ENCODE results near the gene SLAMF9. TPM values are rescaled to one million over a fixed set of nuclear protein-coding genes. Genes with fewer than 3 reads are reported as not detected.

Gene SLAMF9
- total RNA-seq, 4 donors from 2014 or later = not detected

DNA sequence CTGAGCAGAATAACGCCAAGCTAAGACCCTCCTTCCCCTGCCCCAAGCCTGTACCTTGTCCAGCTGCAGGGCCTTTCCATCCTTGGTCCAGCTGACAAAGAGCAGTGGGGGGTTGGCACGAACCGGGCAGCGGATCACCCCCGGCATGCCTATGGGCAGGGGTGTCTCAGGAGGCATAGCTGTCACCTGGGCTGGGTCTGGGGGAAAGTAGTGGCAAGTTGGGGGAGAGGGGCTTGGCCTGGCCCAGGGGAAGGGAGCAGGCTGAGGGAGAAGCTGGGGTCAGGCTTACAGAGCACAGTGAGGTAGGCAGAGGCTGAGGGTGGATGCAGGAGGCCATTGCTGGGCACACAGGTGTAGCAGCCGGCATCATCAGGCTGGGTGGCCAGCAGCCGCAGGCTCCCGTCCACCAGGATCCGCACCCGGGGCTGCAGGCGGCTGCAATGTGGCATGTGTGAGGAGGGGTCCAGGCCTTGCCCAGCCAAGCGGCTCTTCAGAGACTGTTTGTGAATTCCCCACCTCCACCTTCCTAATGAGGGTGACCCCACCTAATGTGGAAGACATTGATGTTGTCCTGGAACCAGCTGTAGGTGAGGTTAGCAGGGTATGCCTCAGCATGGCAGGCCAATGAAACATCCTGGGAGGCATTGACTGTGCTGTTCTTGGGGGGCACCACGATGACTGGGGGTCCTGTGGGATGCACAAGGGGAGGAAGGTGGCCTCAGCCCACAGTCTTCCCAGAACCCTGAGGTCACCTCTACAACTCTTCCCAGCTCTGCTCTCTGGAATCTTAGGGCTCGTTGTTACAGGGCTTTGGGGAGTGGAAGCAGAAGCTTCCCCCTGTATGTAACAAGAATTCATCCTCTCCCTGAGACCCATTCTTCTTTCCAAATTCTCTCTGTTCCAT, 19.6 kb downstream of the SLAMF9 start:
- intact Hi-C loops (cut with DNase I; ENCODE audit: low total_unique reads) = loop anchor here (5.0 kb wide), 1 partner anchor 73 kb away; no protein-coding TSS in a partner anchor
- no peak for TF ChIP-seq POLR2A (IDR thresholded peaks at IDR 0.05)
- TF ChIP-seq, protein P1, sequence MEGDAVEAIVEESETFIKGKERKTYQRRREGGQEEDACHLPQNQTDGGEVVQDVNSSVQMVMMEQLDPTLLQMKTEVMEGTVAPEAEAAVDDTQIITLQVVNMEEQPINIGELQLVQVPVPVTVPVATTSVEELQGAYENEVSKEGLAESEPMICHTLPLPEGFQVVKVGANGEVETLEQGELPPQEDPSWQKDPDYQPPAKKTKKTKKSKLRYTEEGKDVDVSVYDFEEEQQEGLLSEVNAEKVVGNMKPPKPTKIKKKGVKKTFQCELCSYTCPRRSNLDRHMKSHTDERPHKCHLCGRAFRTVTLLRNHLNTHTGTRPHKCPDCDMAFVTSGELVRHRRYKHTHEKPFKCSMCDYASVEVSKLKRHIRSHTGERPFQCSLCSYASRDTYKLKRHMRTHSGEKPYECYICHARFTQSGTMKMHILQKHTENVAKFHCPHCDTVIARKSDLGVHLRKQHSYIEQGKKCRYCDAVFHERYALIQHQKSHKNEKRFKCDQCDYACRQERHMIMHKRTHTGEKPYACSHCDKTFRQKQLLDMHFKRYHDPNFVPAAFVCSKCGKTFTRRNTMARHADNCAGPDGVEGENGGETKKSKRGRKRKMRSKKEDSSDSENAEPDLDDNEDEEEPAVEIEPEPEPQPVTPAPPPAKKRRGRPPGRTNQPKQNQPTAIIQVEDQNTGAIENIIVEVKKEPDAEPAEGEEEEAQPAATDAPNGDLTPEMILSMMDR (IDR thresholded peaks at IDR 0.05) = no peak
- H3K4me3 ChIP-seq (ENCODE audit: low read depth, poor library complexity, severe bottlenecking) = no peak overlapping the region
- 86 to 87% methylated on average over 10 to 14 of the region's 14 CpGs for WGBS, 2 donors
- no peak for DNase-seq (ENCODE audit: low spot score in 2 of 2)

DNA sequence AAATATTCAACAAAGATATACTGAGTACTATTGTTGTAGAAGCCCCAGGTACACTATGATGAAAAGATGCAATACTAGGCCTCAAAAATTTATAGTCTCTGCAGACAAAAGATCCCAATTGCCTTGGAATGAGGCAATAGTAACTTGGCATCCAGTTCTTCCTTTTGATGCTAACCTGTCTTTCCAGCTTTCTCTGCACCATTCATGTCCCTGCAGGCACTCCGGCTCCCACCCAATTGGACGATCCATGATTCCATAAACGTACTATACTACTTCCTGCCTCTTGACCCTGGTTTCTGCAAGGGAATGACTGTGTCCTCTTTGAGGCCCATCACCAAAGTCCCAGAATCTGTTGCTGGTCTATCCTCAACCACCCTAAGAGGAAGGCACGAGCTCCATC, 20.7 kb downstream of the SLAMF9 start:
- intact Hi-C loops (cut with DNase I; ENCODE audit: low total_unique reads) = no loop called here
- H3K4me3 ChIP-seq (ENCODE audit: low read depth, poor library complexity, severe bottlenecking) = no peak overlapping the region
- TF ChIP-seq POLR2A (IDR thresholded peaks at IDR 0.05) = no peak
- TF ChIP-seq, protein P1 (IDR thresholded peaks at IDR 0.05) = no peak
- WGBS, 2 donors = 36 to 51% methylated on average over 4 of the region's 4 CpGs
- DNase-seq (ENCODE audit: low spot score in 2 of 2) = no peak

DNA sequence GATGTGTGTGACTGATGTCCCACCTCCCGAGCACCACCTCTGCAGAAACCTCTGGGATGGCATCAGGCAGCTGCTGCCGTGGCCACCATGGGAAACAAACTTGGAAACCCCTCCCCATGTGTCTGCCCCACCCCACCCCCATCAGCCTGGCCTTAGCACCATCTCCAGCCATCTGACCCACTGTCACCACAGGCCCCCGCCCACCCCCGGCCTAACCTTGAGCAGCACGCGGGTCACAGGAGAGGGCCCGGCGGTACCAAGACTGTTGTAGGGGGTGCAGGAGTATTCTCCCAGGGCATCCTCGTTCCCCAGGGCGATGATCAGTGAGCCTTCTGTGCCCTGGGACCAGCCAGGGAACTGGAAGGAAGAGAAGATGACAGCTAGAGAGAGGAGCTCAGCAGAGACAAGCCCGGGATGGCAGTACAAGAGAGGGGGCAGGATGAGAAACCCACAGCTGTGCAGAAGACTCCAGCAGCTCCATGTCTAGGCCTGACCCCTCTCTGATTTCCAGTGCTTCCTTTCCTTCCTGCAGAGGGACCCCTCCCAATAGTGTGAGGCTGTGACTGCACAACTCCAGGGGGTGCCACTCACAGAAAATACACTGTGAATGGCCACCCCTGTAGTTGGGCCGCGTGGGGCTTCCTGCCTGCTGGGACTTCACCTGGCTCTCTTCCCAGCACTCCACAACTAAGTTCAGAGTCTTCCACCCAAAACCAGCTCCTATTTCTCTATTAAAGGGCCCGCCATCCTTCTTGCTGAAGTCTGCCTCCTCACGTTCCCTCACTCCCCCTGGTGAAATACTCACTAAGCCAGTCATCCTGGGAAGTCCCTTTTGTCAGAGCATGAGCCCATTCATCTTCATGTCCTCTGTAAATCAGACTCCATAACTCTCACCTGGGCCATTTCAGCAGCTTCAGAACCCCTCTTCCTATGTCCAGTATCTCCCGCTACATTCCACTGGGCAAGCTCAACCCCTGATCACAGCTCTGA, 21.4 kb downstream of the SLAMF9 start:
- no peak for DNase-seq (ENCODE audit: low spot score in 2 of 2)
- intact Hi-C loops (cut with DNase I; ENCODE audit: low total_unique reads) = no loop called here
- 57 to 70% methylated on average over 15 of the region's 16 CpGs for WGBS, 2 donors
- TF ChIP-seq, protein P1 (IDR thresholded peaks at IDR 0.05) = no peak
- no peak for TF ChIP-seq POLR2A (IDR thresholded peaks at IDR 0.05)
- no peak overlapping the region for H3K4me3 ChIP-seq (ENCODE audit: low read depth, poor library complexity, severe bottlenecking)

DNA sequence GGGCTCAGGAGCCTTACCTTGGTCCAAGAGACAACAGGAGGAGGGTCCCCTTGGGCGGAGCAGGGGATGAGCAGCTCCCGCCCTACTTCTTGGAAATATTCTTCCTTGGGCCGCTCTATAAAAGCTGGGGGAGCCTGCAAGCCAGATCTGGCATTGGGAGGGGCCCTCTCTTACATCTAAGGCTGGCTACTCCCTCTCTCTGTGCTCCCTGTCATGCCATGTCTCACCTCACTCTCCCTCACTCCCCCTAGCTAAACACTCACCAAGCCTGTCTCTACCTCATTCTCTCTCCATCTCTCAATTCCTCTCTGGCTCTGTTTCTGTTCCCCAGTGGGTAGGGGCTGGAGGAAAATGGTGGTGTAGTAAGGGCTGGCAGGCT, 22.3 kb downstream of the SLAMF9 start:
- 65 to 74% methylated on average over 3 of the region's 3 CpGs for WGBS, 2 donors
- TF ChIP-seq, protein P1 (IDR thresholded peaks at IDR 0.05) = no peak
- no peak for TF ChIP-seq POLR2A (IDR thresholded peaks at IDR 0.05)

DNA sequence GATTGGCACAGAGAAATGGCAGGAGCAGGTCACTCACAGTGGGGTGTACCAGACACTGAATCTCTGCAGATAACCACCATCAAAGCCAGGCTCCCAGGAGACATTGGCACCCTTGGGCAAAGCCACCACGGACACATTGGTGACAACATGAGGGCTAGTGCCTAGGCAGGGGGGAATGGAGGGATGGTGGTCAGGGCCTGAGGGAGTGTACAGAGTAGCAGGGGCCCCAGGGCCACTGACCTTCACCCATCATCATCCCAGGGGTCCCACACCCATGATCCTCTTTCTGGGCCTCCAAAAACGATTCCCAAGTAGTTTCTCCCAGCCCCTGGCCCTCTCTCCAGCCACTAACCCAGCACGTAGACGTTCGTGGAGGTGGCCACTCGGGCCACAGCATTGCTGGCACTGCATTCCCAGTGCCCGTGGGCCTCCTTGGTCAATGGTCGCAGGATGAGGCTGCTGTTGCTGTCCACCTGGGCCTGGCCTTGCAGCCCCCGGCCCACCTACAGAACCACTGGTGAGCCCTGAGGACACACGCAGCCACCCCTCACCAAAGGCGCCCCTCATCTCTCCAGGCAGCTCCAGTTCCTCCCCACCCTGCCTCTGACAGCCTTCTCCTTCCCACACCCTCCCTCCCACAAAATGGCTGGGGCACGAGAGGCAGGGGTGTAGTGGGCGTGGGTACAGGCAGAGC, 22.8 kb downstream of the SLAMF9 start:
- DNase-seq (ENCODE audit: low spot score in 2 of 2) = no peak
- no peak overlapping the region for H3K4me3 ChIP-seq (ENCODE audit: low read depth, poor library complexity, severe bottlenecking)
- no peak for TF ChIP-seq POLR2A (IDR thresholded peaks at IDR 0.05)
- TF ChIP-seq, protein P1 (IDR thresholded peaks at IDR 0.05) = no peak
- intact Hi-C loops (cut with DNase I; ENCODE audit: low total_unique reads) = no loop called here
- 77 to 81% methylated on average over 13 of the region's 13 CpGs for WGBS, 2 donors

More for the DNA sequence above, 22.3 kb downstream of the SLAMF9 start:
- DNase-seq (ENCODE audit: low spot score in 2 of 2) = no peak
- intact Hi-C loops (cut with DNase I; ENCODE audit: low total_unique reads) = no loop called here
- H3K4me3 ChIP-seq (ENCODE audit: low read depth, poor library complexity, severe bottlenecking) = no peak overlapping the region
